ENCODE measurements around the gene SAP30BP. TPM values are rescaled to one million over a fixed set of nuclear protein-coding genes. Genes with fewer than 3 reads are reported as not detected.

Gene SAP30BP
- total RNA-seq, 2 donors from 2014 or later: 96.5 to 113 TPM

DNA sequence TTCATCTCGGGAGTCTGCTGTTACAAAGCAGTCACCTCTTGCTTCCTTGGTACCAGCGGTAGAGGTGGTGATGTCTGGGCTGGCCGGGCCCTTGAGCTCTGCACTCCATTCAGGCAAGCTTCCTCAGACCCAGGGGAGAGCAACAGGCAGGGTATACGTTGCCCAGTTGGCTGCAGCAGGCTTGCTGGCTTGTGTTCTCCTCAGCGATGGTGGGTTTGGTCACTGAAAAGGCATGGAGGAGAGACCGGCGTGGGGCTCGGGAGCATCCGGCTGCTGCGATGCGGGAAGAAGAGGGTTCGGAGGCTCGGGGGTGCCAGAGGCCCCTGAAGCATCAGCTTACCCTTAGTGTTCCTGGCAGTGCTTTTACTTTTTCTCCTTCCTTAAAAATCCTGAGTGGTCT is 25.8 kb downstream of the SAP30BP start:
- Histone ChIP-seq H3K4me1 (ENCODE audit: control insufficient read depth, insufficient read depth, low read length) (peaks cover 8% of the 10 kb centered on the region), H3K27me3 (ENCODE audit: control insufficient read depth, insufficient read depth, low read length, poor library complexity, severe bottlenecking) (no peaks in the 10 kb centered on the region), H3K27ac (ENCODE audit: low read depth, low read length) (peak overlapping the region; percentile 25), H3K36me3 (ENCODE audit: control insufficient read depth, insufficient read depth, low read length) (peaks cover 58% of the 10 kb centered on the region), H3K9me3 (ENCODE audit: control insufficient read depth, low read length) (no peaks in the 10 kb centered on the region), H3K4me3 (ENCODE audit: low read length) (no peak overlapping the region), H3K9ac (ENCODE audit: extremely low read depth, low read length, poor library complexity, severe bottlenecking) (no peak overlapping the region)
- 87 to 90% methylated on average over 7 to 13 of the region's 13 CpGs for WGBS, 2 experiments (ENCODE audit: insufficient coverage in 1 of 2, insufficient read length in 1 of 2)
- peak overlapping the region; percentile 58 for H3K27ac Mint-ChIP-seq
- peaks cover 49% of the 10 kb centered on the region for H3K36me3 Mint-ChIP-seq (ENCODE audit: low read depth)
- H3K4me1 Mint-ChIP-seq: peaks cover 32% of the 10 kb centered on the region
- TF ChIP-seq, protein P1, sequence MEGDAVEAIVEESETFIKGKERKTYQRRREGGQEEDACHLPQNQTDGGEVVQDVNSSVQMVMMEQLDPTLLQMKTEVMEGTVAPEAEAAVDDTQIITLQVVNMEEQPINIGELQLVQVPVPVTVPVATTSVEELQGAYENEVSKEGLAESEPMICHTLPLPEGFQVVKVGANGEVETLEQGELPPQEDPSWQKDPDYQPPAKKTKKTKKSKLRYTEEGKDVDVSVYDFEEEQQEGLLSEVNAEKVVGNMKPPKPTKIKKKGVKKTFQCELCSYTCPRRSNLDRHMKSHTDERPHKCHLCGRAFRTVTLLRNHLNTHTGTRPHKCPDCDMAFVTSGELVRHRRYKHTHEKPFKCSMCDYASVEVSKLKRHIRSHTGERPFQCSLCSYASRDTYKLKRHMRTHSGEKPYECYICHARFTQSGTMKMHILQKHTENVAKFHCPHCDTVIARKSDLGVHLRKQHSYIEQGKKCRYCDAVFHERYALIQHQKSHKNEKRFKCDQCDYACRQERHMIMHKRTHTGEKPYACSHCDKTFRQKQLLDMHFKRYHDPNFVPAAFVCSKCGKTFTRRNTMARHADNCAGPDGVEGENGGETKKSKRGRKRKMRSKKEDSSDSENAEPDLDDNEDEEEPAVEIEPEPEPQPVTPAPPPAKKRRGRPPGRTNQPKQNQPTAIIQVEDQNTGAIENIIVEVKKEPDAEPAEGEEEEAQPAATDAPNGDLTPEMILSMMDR (conservative IDR thresholded peaks at IDR 0.05): no peak
- H3K4me3 Mint-ChIP-seq: no peak overlapping the region
- H3K27me3 Mint-ChIP-seq (ENCODE audit: insufficient read depth): no peaks in the 10 kb centered on the region
- no peak for DNase-seq
- H3K9me3 Mint-ChIP-seq: no peaks in the 10 kb centered on the region

DNA sequence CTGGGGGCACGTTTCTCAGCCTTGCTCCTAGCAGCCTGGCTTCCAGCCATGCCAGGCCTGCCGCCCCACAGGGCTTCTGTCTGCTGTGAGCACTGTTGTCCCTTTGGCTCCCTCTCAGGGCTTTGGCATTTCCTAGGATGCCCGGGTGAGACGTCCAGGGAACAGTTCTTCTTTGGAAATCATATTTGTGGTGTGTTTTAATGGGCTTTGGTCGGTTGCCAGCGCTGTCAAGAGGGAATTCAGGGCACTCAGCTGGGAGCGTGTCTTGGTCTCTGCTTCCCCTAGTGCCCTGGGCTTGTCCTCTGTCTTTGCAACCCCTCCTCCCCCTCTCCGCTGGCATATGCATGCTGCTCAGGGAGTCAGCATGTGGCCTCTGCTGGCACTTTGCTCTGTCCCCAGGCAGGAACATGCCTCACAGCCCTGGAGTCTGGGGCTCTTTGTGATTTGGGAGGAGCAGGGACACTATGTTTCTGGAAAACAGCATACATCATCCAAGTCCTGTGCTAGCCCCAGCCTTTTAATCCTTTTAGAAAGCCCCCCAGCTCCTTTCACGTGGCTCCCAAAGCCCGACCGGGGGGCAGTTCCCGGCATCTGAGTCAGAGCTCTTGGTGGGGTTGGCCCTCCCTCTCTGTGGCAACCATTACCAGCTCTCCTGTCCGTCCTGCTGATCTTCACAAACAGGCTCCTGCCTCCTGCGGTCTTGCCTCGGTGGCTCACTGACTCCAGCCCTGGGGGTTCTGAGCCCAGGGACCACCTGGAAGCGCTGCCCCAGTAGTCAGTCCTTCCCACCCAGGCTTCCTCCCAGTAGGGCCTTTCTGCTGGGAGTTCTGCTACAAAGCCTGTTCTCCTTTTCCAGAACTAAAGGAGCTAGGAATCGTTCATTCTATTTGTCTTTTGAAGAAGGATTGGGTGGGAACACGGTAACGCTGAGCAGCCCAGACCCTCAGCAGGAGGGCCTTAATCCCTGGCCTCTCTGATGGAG is 26.7 kb downstream of the SAP30BP start:
- H3K4me3 ChIP-seq (ENCODE audit: low read length): no peak overlapping the region
- TF ChIP-seq, protein P1 (conservative IDR thresholded peaks at IDR 0.05): no peak
- Mint-ChIP-seq H3K9me3 (no peaks in the 10 kb centered on the region), H3K27ac (peak overlapping the region; percentile 85), H3K4me1 (peaks cover 30% of the 10 kb centered on the region), H3K4me3 (no peak overlapping the region), H3K36me3 (ENCODE audit: low read depth) (peaks cover 50% of the 10 kb centered on the region), H3K27me3 (ENCODE audit: insufficient read depth) (no peaks in the 10 kb centered on the region)
- WGBS, 2 experiments (ENCODE audit: insufficient coverage in 1 of 2, insufficient read length in 1 of 2): 51 to 56% methylated on average over 12 to 19 of the region's 19 CpGs
- peak overlapping the region; percentile 25 for H3K27ac ChIP-seq (ENCODE audit: low read depth, low read length)
- peaks cover 8% of the 10 kb centered on the region for H3K4me1 ChIP-seq (ENCODE audit: control insufficient read depth, insufficient read depth, low read length)
- H3K9me3 ChIP-seq (ENCODE audit: control insufficient read depth, low read length): no peaks in the 10 kb centered on the region
- no peak overlapping the region for H3K9ac ChIP-seq (ENCODE audit: extremely low read depth, low read length, poor library complexity, severe bottlenecking)
- peaks cover 67% of the 10 kb centered on the region for H3K36me3 ChIP-seq (ENCODE audit: control insufficient read depth, insufficient read depth, low read length)
- peak; percentile 92 for DNase-seq
- H3K27me3 ChIP-seq (ENCODE audit: control insufficient read depth, insufficient read depth, low read length, poor library complexity, severe bottlenecking): no peaks in the 10 kb centered on the region

DNA sequence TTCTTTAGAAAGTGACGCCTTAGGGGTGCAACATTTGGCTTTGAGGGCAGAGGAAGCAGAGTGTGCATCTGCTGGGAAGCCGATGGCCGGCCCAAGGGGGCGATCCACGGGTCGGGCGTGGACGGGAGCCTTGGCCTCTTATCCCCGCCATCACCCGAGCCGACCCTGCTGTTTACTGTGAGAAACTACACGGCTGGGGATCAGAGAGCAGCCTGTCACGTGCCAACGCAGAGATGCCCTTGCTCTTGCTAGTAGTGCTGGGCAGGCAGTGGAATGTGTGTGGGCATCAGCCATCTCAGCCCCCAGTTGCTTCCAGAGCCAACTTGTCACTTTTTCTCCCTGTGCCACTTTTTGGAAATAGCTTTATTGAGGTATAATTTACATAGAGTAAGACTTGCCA is 27.4 kb downstream of the SAP30BP start:
- 77 to 84% methylated on average over 5 to 14 of the region's 14 CpGs for WGBS, 2 experiments (ENCODE audit: insufficient coverage in 1 of 2, insufficient read length in 1 of 2)
- no peaks in the 10 kb centered on the region for H3K27me3 Mint-ChIP-seq (ENCODE audit: insufficient read depth)
- no peak overlapping the region for H3K9ac ChIP-seq (ENCODE audit: extremely low read depth, low read length, poor library complexity, severe bottlenecking)
- peaks cover 72% of the 10 kb centered on the region for H3K36me3 ChIP-seq (ENCODE audit: control insufficient read depth, insufficient read depth, low read length)
- no peaks in the 10 kb centered on the region for H3K9me3 Mint-ChIP-seq
- no peak overlapping the region for H3K4me3 Mint-ChIP-seq
- H3K9me3 ChIP-seq (ENCODE audit: control insufficient read depth, low read length): no peaks in the 10 kb centered on the region
- TF ChIP-seq, protein P1 (conservative IDR thresholded peaks at IDR 0.05): peak; percentile 43
- no peak for DNase-seq
- no peaks in the 10 kb centered on the region for H3K27me3 ChIP-seq (ENCODE audit: control insufficient read depth, insufficient read depth, low read length, poor library complexity, severe bottlenecking)
- H3K36me3 Mint-ChIP-seq (ENCODE audit: low read depth): peaks cover 53% of the 10 kb centered on the region
- H3K27ac Mint-ChIP-seq: peak overlapping the region; percentile 85
- H3K4me3 ChIP-seq (ENCODE audit: low read length): no peak overlapping the region
- H3K4me1 ChIP-seq (ENCODE audit: control insufficient read depth, insufficient read depth, low read length): peaks cover 8% of the 10 kb centered on the region
- H3K27ac ChIP-seq (ENCODE audit: low read depth, low read length): peak overlapping the region; percentile 25
- H3K4me1 Mint-ChIP-seq: peaks cover 30% of the 10 kb centered on the region
